ENCODE results near the gene CRACR2B.
A peak's percentile ranks its signal among the peaks of the same experiment; 100 is the strongest.

The CRACR2B gene

GRCh38 chr11:811446-812245, 16.1 kb upstream of the CRACR2B start:
- no peak for DNase-seq

- DNase-seq: no peak
Observed at GRCh38 chr11:812390-812789, 15.3 kb upstream of the CRACR2B start.

GRCh38 chr11:813072-813455, 14.7 kb upstream of the CRACR2B start:
- no peak for DNase-seq

GRCh38 chr11:813456-814096, 14.1 kb upstream of the CRACR2B start:
- no peak for DNase-seq

- no peak for DNase-seq
Observed at GRCh38 chr11:815675-816432, 11.9 kb upstream of the CRACR2B start.

- no peak for DNase-seq
Observed at GRCh38 chr11:816433-816779, 11.3 kb upstream of the CRACR2B start.

- DNase-seq: no peak
Observed at GRCh38 chr11:818396-819128, 9.2 kb upstream of the CRACR2B start, which contains the start of gene PNPLA2. PNPLA2 (plus strand) TSS chr11:818914; CDS start chr11:819719, 805 bp downstream.

- peak; percentile 92 for DNase-seq
Observed at GRCh38 chr11:819129-819931, 8.4 kb upstream of the CRACR2B start.

- DNase-seq: peak; percentile 93
Observed at GRCh38 chr11:819943-820649, 7.6 kb upstream of the CRACR2B start.

GRCh38 chr11:820655-821511, 6.8 kb upstream of the CRACR2B start:
- no peak for DNase-seq

- no peak for DNase-seq
Observed at GRCh38 chr11:821512-822371, 6.0 kb upstream of the CRACR2B start.

GRCh38 chr11:823441-824291, 4.1 kb upstream of the CRACR2B start:
- DNase-seq: no peak

GRCh38 chr11:824292-824880, 3.3 kb upstream of the CRACR2B start:
- no peak for DNase-seq

- no peak for DNase-seq
Observed at GRCh38 chr11:824942-825341, 2.8 kb upstream of the CRACR2B start.

GRCh38 chr11:825366-826226, 2.1 kb upstream of the CRACR2B start:
- DNase-seq: no peak

GRCh38 chr11:826227-826621, 1.5 kb upstream of the CRACR2B start:
- DNase-seq: no peak

- no peak for DNase-seq
Observed at GRCh38 chr11:826836-827145, 928 bp upstream of the CRACR2B start.
